Ishikawa (cell line): ENCODE measurements around the gene CCDC81.

Experiments
- CEBPB ChIP-seq: IDR thresholded peaks from 2 replicates; pipeline ENCODE4 v1.6.1; 2012
- CREB1 ChIP-seq: IDR thresholded peaks from 2 replicates; pipeline ENCODE4 v1.6.1; 2012; ENCODE audit warnings: low read depth
- EGR1 ChIP-seq: IDR thresholded peaks from 2 replicates; pipeline ENCODE4 v1.6.1; 2012
- EP300 ChIP-seq: IDR thresholded peaks from 2 replicates; pipeline ENCODE4 v1.6.1; 2012; ENCODE audit warnings: borderline replicate concordance
- FOXM1 ChIP-seq: IDR thresholded peaks from 2 replicates; pipeline ENCODE4 v1.6.1; 2012; ENCODE audit warnings: low read depth, borderline replicate concordance
- NFIC ChIP-seq: IDR thresholded peaks from 2 replicates; pipeline ENCODE4 v1.6.1; 2012
- RAD21 ChIP-seq: IDR thresholded peaks from 2 replicates; pipeline ENCODE4 v1.6.1; 2012; ENCODE audit warnings: low read depth
- TAF1 ChIP-seq: IDR thresholded peaks from 2 replicates; pipeline ENCODE4 v1.6.1; 2012; ENCODE audit warnings: low read depth, mild to moderate bottlenecking
- TCF12 ChIP-seq: IDR thresholded peaks from 2 replicates; pipeline ENCODE4 v1.6.1; 2012; ENCODE audit warnings: low read depth
- TEAD4 ChIP-seq: IDR thresholded peaks from 2 replicates; pipeline ENCODE4 v1.6.1; 2012
- USF1 ChIP-seq: IDR thresholded peaks from 2 replicates; pipeline ENCODE4 v1.6.1; 2012
- YY1 ChIP-seq: IDR thresholded peaks from 2 replicates; pipeline ENCODE4 v1.6.1; 2012; ENCODE audit warnings: low read depth
- ZBTB7A ChIP-seq: IDR thresholded peaks from 2 replicates; pipeline ENCODE4 v1.6.1; 2012; ENCODE audit warnings: low read depth
- TF ChIP-seq, protein P1 (sequence below): IDR thresholded peaks from 2 replicates; pipeline ENCODE4 v1.6.1; 2012
- TF ChIP-seq, protein P2 (sequence below): IDR thresholded peaks from 2 replicates; pipeline ENCODE4 v1.6.1; 2012; ENCODE audit warnings: low read depth, mild to moderate bottlenecking

Gene CCDC81

GRCh38 chr11:86369668-86370067 lies 5.0 kb upstream of the CCDC81 start:
- TF ChIP-seq EP300 (no peak), CEBPB (peak; percentile 62)

GRCh38 chr11:86370171-86370570 lies 4.5 kb upstream of the CCDC81 start:
- TF ChIP-seq CEBPB (no peak), NFIC (0 out of 2 replicates have a peak, but pooled peaks have one; percentile 20)

DNA sequence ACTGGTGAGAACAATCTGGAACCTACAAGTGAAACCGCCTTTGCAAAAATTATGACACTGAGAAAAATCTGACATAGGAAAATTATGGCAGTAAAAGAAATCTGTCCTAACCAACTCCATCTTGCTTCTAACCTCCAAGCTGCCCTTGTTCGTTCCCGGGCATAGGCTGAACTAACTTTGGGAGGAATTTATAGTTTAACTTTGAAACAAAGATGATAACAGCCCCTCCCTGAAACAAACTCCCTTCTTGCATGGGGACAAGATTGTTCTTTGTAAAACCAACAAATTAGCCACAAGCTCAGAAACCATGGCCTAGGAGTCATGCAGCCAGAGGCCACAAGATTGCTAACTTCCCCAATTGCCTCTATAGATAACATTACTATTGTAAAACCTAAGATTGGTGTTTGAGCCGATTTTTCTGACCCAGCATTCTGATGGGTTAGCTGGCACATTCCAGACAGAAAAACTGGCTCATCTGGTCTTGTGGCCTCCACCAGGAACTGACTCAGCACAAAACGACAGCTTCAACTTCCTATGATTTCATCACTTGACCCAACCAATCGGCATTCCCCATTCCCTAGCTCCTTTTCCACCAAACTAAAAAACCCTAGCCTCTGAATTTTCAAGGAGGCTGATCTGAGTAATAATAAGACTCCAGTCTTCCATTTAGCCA lies 3.6 kb upstream of the CCDC81 start:
- TF ChIP-seq TEAD4 (peak; percentile 76), USF1 (no peak), CEBPB (0 out of 2 replicates have a peak, but pooled peaks have one; percentile 16), CREB1 (no peak), TCF12 (peak; percentile 56; the same call in 1 of the 2 replicates)
- TF ChIP-seq, protein P1, sequence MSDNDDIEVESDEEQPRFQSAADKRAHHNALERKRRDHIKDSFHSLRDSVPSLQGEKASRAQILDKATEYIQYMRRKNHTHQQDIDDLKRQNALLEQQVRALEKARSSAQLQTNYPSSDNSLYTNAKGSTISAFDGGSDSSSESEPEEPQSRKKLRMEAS: no peak

DNA sequence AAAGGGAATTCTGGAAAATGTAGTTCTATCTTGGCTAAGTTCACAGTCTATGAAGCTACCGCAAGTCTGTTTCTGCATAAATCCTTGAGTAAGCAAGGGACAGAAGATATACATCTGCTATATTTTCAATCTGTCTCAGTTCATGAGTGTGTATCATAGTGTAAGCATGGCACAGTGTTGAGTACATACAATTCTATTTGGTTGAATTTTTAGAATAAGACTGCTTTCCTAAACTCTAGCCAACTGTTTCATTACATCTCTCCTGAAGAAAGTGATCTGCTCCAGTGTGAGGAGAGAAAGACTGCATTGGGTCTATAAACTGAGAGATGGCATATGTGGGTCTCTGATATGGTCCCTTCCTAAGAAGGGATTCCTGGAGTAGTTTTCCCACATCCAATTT lies 2.6 kb upstream of the CCDC81 start:
- TF ChIP-seq TAF1 (no peak), EP300 (no peak), FOXM1 (no peak), EGR1 (no peak), YY1 (no peak), TEAD4 (no peak), CREB1 (no peak), TCF12 (no peak), USF1 (no peak)
- TF ChIP-seq, protein P1: no peak
- TF ChIP-seq, protein P2, sequence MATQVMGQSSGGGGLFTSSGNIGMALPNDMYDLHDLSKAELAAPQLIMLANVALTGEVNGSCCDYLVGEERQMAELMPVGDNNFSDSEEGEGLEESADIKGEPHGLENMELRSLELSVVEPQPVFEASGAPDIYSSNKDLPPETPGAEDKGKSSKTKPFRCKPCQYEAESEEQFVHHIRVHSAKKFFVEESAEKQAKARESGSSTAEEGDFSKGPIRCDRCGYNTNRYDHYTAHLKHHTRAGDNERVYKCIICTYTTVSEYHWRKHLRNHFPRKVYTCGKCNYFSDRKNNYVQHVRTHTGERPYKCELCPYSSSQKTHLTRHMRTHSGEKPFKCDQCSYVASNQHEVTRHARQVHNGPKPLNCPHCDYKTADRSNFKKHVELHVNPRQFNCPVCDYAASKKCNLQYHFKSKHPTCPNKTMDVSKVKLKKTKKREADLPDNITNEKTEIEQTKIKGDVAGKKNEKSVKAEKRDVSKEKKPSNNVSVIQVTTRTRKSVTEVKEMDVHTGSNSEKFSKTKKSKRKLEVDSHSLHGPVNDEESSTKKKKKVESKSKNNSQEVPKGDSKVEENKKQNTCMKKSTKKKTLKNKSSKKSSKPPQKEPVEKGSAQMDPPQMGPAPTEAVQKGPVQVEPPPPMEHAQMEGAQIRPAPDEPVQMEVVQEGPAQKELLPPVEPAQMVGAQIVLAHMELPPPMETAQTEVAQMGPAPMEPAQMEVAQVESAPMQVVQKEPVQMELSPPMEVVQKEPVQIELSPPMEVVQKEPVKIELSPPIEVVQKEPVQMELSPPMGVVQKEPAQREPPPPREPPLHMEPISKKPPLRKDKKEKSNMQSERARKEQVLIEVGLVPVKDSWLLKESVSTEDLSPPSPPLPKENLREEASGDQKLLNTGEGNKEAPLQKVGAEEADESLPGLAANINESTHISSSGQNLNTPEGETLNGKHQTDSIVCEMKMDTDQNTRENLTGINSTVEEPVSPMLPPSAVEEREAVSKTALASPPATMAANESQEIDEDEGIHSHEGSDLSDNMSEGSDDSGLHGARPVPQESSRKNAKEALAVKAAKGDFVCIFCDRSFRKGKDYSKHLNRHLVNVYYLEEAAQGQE: no peak

DNA sequence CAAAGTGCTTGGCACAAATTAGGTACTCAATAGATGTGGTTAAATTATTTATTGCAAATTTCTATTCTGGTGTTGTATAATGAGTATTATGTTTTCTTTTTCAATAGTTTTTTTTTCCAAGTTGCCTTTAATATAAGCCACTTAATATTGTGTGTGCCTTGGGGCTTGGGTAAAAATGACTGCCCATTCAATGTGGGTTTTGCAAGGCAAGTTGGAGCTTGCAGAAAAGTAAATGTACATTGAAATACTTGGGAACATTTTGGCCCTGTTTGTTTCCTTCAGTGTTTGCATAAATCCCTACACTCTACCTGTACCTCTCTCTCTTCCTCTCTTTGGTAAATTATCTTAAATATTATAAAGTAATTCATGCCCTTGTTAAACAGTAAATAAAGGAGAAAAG lies 2.1 kb upstream of the CCDC81 start:
- TF ChIP-seq CREB1 (no peak), RAD21 (no peak), EGR1 (no peak), YY1 (no peak), EP300 (no peak), NFIC (no peak), ZBTB7A (no peak), TEAD4 (no peak), TCF12 (no peak), CEBPB (no peak), TAF1 (no peak), FOXM1 (no peak), USF1 (no peak)
- TF ChIP-seq, protein P2: no peak
- TF ChIP-seq, protein P1: no peak

- TF ChIP-seq TCF12: no peak
- TF ChIP-seq, protein P2: no peak
These were observed 618 bp upstream of the CCDC81 start for GRCh38 chr11:86374069-86374468.
